Fibroblast of skin of scalp (primary cell): ENCODE measurements around the gene SOCS3.

Experiments used
- DNase-seq: peaks from one replicate; pipeline ENCODE4 v3.0.0-alpha.2; 2013

The SOCS3 gene

GRCh38 chr17:78390241-78391050 lies 30.6 kb upstream of the SOCS3 start:
- DNase-seq = peak; percentile 96

GRCh38 chr17:78387977-78388941 lies 28.4 kb upstream of the SOCS3 start:
- no peak for DNase-seq

GRCh38 chr17:78384479-78385175 lies 24.8 kb upstream of the SOCS3 start:
- no peak for DNase-seq

GRCh38 chr17:78383725-78384471 lies 24.0 kb upstream of the SOCS3 start:
- peak; percentile 96 for DNase-seq

- DNase-seq = no peak
Observed at GRCh38 chr17:78381601-78382232, 21.8 kb upstream of the SOCS3 start.

GRCh38 chr17:78380370-78380769 lies 20.5 kb upstream of the SOCS3 start:
- DNase-seq = no peak

GRCh38 chr17:78379131-78379491 lies 19.2 kb upstream of the SOCS3 start:
- peak; percentile 57 for DNase-seq

- peak; percentile 80 for DNase-seq
Observed at GRCh38 chr17:78378225-78379130, 18.6 kb upstream of the SOCS3 start, which contains the start of gene PGS1. Gene PGS1 (plus strand): TSS chr17:78378649. CDS start chr17:78378666, 17 bp downstream.

GRCh38 chr17:78377858-78378224 lies 18.0 kb upstream of the SOCS3 start:
- no peak for DNase-seq

GRCh38 chr17:78376161-78376560 lies 16.3 kb upstream of the SOCS3 start:
- DNase-seq = peak; percentile 57

- DNase-seq = peak; percentile 90
Observed at GRCh38 chr17:78375401-78376151, 15.7 kb upstream of the SOCS3 start.

- peak; percentile 90 for DNase-seq
Observed at GRCh38 chr17:78374631-78375274, 14.9 kb upstream of the SOCS3 start.

- no peak for DNase-seq
Observed at GRCh38 chr17:78374189-78374588, 14.3 kb upstream of the SOCS3 start.

GRCh38 chr17:78372841-78373240 lies 13.0 kb upstream of the SOCS3 start:
- DNase-seq = no peak

- no peak for DNase-seq
Observed at GRCh38 chr17:78371056-78371455, 11.2 kb upstream of the SOCS3 start.

- no peak for DNase-seq
Observed at GRCh38 chr17:78369791-78370381, 10.0 kb upstream of the SOCS3 start.

GRCh38 chr17:78368854-78369495 lies 9.1 kb upstream of the SOCS3 start:
- DNase-seq = no peak

- DNase-seq = no peak
Observed at GRCh38 chr17:78368348-78368747, 8.5 kb upstream of the SOCS3 start.
